SK-N-SH treated with all-trans-retinoic acid at 6 μM for 48 hours (cell line): ENCODE data around the gene TTR.

Source experiments
- ATAC-seq: fragments of 200-7000 bp; cut with Tn5 transposase; 3 replicates; pipeline ENCODE4 v1.9.1; 2020; ENCODE audit warnings: mild to moderate bottlenecking, moderate library complexity
- ARNTL ChIP-seq: fragments of 450-650 bp; formaldehyde crosslinking; IDR thresholded peaks from 2 replicates; pipeline ENCODE4 v1.5.0; 2020; ENCODE audit warnings: low read depth, mild to moderate bottlenecking, moderate library complexity, borderline replicate concordance
- BACH2 ChIP-seq: fragments of 250-450 bp; sonication (Bioruptor Pico); IDR thresholded peaks from 2 replicates; pipeline ENCODE4 v1.9.0; 2021; ENCODE audit warnings: mild to moderate bottlenecking, borderline replicate concordance
- CSDC2 ChIP-seq: fragments of 250-450 bp; sonication (Bioruptor Pico); IDR thresholded peaks from 2 replicates; pipeline ENCODE4 v1.5.0; 2020; ENCODE audit warnings: mild to moderate bottlenecking, moderate library complexity
- GLIS3 ChIP-seq: fragments of 250-450 bp; sonication (Bioruptor Pico); IDR thresholded peaks from 2 replicates; pipeline ENCODE4 v1.5.0; 2020; ENCODE audit warnings: mild to moderate bottlenecking, moderate library complexity
- ISL1 ChIP-seq: fragments of 250-450 bp; sonication (Bioruptor Pico); IDR thresholded peaks from 2 replicates; pipeline ENCODE4 v2.1.2; 2022; ENCODE audit warnings: mild to moderate bottlenecking, moderate library complexity
- OSR1 ChIP-seq: fragments of 250-450 bp; sonication (Bioruptor Pico); IDR thresholded peaks from 2 replicates; pipeline ENCODE4 v1.8.0; 2022; ENCODE audit warnings: moderate library complexity, mild to moderate bottlenecking, inconsistent platforms
- PPARA ChIP-seq: fragments of 250-450 bp; sonication (Bioruptor Pico); IDR thresholded peaks from 2 replicates; pipeline ENCODE4 v1.5.0; 2020; ENCODE audit warnings: mild to moderate bottlenecking, borderline replicate concordance
- RARB ChIP-seq: fragments of 250-450 bp; sonication (Bioruptor Pico); IDR thresholded peaks from 2 replicates; pipeline ENCODE4 v1.8.0; 2021; ENCODE audit warnings: mild to moderate bottlenecking, moderate library complexity
- SNAI2 ChIP-seq: fragments of 250-450 bp; sonication (Bioruptor Pico); IDR thresholded peaks from 2 replicates; pipeline ENCODE4 v1.5.0; 2020; ENCODE audit warnings: mild to moderate bottlenecking, moderate library complexity
- TCF4 ChIP-seq: fragments of 250-450 bp; sonication (Bioruptor Pico); IDR thresholded peaks from 2 replicates; pipeline ENCODE4 v1.8.0; 2021; ENCODE audit warnings: mild to moderate bottlenecking, moderate library complexity, borderline replicate concordance
- TOX ChIP-seq: fragments of 250-450 bp; sonication (Bioruptor Pico); IDR thresholded peaks from 2 replicates; pipeline ENCODE4 v1.8.0; 2021; ENCODE audit warnings: mild to moderate bottlenecking, moderate library complexity, borderline replicate concordance
- ZC3H10 ChIP-seq: fragments of 250-450 bp; sonication (Bioruptor Pico); IDR thresholded peaks from 2 replicates; pipeline ENCODE4 v1.5.1; 2021; ENCODE audit warnings: mild to moderate bottlenecking, moderate library complexity
- ZFP3 ChIP-seq: fragments of 250-450 bp; sonication (Bioruptor Pico); IDR thresholded peaks from 2 replicates; pipeline ENCODE4 v1.5.0; 2020; ENCODE audit warnings: mild to moderate bottlenecking, moderate library complexity
- ZFP30 ChIP-seq: fragments of 450-650 bp; formaldehyde crosslinking; IDR thresholded peaks from 2 replicates; pipeline ENCODE4 v1.5.0; 2022; ENCODE audit warnings: mild to moderate bottlenecking, moderate library complexity
- ZNF565 ChIP-seq: fragments of 450-650 bp; formaldehyde crosslinking; conservative IDR thresholded peaks from 2 replicates; pipeline ENCODE4 v1.5.0; 2020; ENCODE audit warnings: low read depth, mild to moderate bottlenecking, moderate library complexity
- ZNF70 ChIP-seq: fragments of 450-650 bp; formaldehyde crosslinking; IDR thresholded peaks from 2 replicates; pipeline ENCODE4 v1.5.0; 2020; ENCODE audit warnings: mild to moderate bottlenecking, moderate library complexity
- ZNF8 ChIP-seq: fragments of 450-650 bp; formaldehyde crosslinking; IDR thresholded peaks from 2 replicates; pipeline ENCODE4 v1.5.0; 2020; ENCODE audit warnings: mild to moderate bottlenecking, moderate library complexity
- TF ChIP-seq, protein P1 (sequence below): fragments of 250-450 bp; sonication (Bioruptor Pico); IDR thresholded peaks from 2 replicates; pipeline ENCODE4 v1.5.1; 2020; ENCODE audit warnings: low read depth, mild to moderate bottlenecking, moderate library complexity
- TF ChIP-seq, protein P2 (sequence below): fragments of 250-450 bp; sonication (Bioruptor Pico); IDR thresholded peaks from 2 replicates; pipeline ENCODE4 v1.5.0; 2020; ENCODE audit warnings: mild to moderate bottlenecking, moderate library complexity
- TF ChIP-seq, protein P3 (sequence below): fragments of 250-450 bp; sonication (Bioruptor Pico); IDR thresholded peaks from 2 replicates; pipeline ENCODE4 v1.8.0; 2020; ENCODE audit warnings: mild to moderate bottlenecking, moderate library complexity, borderline replicate concordance
- TF ChIP-seq, protein P4 (sequence below): fragments of 250-450 bp; sonication (Bioruptor Pico); IDR thresholded peaks from 2 replicates; pipeline ENCODE4 v1.5.1; 2021; ENCODE audit warnings: mild to moderate bottlenecking, moderate library complexity
- TF ChIP-seq, protein P5 (sequence below): fragments of 250-450 bp; sonication (Bioruptor Pico); IDR thresholded peaks from 2 replicates; pipeline ENCODE4 v1.8.0; 2021; ENCODE audit warnings: low read depth, mild to moderate bottlenecking, moderate library complexity, borderline replicate concordance

TTR gene

DNA sequence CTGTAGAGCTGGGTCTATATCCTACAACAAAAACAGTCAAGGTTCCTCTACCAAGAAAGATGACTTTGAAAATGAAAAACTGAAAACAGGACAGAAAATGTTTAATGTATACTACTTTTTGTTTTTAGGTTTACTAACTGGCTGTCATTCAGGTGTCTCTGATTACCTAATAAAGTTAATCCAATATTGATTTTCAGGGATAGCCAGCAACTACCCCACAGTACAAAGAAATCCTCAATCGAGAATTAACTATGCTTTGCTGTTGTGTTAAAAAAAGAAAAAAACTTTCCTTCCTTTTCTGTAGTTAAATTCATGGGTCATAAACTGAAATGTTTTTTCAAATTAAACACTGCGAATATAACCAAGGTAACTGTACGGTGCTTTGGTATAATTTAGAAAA, 45.8 kb downstream of the TTR start:
- ATAC-seq = no peak

DNA sequence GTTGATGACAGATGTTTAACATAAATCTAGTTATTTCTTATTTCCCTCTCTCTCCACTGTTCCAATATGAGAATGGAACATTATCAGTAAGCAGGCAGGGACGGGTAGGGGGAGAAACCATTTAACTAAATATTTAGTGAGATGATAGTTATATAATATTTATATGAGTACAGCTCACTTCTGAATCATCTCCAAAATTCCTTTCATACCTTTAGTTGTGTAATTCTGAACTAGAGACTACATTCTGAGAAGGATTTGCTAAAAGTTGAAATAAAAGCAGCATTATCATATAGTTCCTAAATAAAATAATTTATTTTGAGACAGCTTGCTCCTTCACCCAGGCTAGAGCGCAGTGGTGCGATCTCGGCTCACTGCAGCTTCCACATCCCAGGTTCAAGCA, 51.3 kb downstream of the TTR start:
- TF ChIP-seq, protein P1, sequence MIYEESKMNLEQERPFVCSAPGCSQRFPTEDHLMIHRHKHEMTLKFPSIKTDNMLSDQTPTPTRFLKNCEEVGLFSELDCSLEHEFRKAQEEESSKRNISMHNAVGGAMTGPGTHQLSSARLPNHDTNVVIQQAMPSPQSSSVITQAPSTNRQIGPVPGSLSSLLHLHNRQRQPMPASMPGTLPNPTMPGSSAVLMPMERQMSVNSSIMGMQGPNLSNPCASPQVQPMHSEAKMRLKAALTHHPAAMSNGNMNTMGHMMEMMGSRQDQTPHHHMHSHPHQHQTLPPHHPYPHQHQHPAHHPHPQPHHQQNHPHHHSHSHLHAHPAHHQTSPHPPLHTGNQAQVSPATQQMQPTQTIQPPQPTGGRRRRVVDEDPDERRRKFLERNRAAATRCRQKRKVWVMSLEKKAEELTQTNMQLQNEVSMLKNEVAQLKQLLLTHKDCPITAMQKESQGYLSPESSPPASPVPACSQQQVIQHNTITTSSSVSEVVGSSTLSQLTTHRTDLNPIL (CRISPR knock-in tag) = no peak
- TF ChIP-seq TOX (no peak), BACH2 (CRISPR knock-in tag) (no peak), TCF4 (no peak), GLIS3 (CRISPR knock-in tag) (no peak), ARNTL (CRISPR knock-in tag) (no peak)

More for the DNA sequence above, 45.8 kb downstream of the TTR start:
- no peak for TF ChIP-seq SNAI2 (CRISPR knock-in tag)
- TF ChIP-seq GLIS3 (CRISPR knock-in tag) = no peak
- no peak for TF ChIP-seq BACH2 (CRISPR knock-in tag)
- no peak for TF ChIP-seq ZFP3 (CRISPR knock-in tag)
- TF ChIP-seq, protein P2, sequence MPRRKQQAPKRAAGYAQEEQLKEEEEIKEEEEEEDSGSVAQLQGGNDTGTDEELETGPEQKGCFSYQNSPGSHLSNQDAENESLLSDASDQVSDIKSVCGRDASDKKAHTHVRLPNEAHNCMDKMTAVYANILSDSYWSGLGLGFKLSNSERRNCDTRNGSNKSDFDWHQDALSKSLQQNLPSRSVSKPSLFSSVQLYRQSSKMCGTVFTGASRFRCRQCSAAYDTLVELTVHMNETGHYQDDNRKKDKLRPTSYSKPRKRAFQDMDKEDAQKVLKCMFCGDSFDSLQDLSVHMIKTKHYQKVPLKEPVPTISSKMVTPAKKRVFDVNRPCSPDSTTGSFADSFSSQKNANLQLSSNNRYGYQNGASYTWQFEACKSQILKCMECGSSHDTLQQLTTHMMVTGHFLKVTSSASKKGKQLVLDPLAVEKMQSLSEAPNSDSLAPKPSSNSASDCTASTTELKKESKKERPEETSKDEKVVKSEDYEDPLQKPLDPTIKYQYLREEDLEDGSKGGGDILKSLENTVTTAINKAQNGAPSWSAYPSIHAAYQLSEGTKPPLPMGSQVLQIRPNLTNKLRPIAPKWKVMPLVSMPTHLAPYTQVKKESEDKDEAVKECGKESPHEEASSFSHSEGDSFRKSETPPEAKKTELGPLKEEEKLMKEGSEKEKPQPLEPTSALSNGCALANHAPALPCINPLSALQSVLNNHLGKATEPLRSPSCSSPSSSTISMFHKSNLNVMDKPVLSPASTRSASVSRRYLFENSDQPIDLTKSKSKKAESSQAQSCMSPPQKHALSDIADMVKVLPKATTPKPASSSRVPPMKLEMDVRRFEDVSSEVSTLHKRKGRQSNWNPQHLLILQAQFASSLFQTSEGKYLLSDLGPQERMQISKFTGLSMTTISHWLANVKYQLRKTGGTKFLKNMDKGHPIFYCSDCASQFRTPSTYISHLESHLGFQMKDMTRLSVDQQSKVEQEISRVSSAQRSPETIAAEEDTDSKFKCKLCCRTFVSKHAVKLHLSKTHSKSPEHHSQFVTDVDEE (CRISPR knock-in tag) = no peak
- no peak for TF ChIP-seq ZNF565
- TF ChIP-seq PPARA (CRISPR knock-in tag) = no peak
- no peak for TF ChIP-seq TCF4
- no peak for TF ChIP-seq TOX
- no peak for TF ChIP-seq ZNF8 (CRISPR knock-in tag)
- TF ChIP-seq, protein P3, sequence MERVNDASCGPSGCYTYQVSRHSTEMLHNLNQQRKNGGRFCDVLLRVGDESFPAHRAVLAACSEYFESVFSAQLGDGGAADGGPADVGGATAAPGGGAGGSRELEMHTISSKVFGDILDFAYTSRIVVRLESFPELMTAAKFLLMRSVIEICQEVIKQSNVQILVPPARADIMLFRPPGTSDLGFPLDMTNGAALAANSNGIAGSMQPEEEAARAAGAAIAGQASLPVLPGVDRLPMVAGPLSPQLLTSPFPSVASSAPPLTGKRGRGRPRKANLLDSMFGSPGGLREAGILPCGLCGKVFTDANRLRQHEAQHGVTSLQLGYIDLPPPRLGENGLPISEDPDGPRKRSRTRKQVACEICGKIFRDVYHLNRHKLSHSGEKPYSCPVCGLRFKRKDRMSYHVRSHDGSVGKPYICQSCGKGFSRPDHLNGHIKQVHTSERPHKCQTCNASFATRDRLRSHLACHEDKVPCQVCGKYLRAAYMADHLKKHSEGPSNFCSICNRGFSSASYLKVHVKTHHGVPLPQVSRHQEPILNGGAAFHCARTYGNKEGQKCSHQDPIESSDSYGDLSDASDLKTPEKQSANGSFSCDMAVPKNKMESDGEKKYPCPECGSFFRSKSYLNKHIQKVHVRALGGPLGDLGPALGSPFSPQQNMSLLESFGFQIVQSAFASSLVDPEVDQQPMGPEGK (CRISPR knock-in tag) = no peak

DNA sequence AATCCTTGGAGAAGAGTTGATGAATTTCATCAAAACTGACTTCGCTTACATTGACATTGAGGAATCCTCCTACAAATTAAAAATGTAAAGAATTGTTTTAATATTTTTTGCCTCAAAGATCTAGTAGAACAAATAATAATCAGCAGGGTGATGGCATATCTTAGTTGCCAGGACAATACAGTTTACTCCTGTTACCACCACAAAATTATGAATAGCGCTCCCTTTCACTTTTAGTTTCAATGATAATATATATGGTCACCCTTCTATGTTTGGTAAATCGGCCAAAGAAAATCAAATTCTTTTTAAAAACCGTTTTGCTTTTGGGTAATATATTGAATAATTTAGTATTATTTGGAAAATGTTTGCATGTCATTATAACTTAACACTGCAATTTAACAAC, 53.7 kb downstream of the TTR start:
- no peak for ATAC-seq
- no peak for TF ChIP-seq ZFP3 (CRISPR knock-in tag)
- TF ChIP-seq, protein P4, sequence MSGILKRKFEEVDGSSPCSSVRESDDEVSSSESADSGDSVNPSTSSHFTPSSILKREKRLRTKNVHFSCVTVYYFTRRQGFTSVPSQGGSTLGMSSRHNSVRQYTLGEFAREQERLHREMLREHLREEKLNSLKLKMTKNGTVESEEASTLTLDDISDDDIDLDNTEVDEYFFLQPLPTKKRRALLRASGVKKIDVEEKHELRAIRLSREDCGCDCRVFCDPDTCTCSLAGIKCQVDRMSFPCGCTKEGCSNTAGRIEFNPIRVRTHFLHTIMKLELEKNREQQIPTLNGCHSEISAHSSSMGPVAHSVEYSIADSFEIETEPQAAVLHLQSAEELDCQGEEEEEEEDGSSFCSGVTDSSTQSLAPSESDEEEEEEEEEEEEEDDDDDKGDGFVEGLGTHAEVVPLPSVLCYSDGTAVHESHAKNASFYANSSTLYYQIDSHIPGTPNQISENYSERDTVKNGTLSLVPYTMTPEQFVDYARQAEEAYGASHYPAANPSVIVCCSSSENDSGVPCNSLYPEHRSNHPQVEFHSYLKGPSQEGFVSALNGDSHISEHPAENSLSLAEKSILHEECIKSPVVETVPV = no peak
- TF ChIP-seq ZC3H10 (CRISPR knock-in tag) = no peak
- TF ChIP-seq, protein P1 (CRISPR knock-in tag) = no peak
- TF ChIP-seq, protein P5, sequence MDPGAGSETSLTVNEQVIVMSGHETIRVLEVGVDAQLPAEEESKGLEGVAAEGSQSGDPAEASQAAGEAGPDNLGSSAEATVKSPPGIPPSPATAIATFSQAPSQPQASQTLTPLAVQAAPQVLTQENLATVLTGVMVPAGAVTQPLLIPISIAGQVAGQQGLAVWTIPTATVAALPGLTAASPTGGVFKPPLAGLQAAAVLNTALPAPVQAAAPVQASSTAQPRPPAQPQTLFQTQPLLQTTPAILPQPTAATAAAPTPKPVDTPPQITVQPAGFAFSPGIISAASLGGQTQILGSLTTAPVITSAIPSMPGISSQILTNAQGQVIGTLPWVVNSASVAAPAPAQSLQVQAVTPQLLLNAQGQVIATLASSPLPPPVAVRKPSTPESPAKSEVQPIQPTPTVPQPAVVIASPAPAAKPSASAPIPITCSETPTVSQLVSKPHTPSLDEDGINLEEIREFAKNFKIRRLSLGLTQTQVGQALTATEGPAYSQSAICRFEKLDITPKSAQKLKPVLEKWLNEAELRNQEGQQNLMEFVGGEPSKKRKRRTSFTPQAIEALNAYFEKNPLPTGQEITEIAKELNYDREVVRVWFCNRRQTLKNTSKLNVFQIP (CRISPR knock-in tag) = no peak
- no peak for TF ChIP-seq OSR1 (CRISPR knock-in tag)
- TF ChIP-seq, protein P2 (CRISPR knock-in tag) = no peak
- no peak for TF ChIP-seq SNAI2 (CRISPR knock-in tag)
- TF ChIP-seq RARB (CRISPR knock-in tag) = no peak
- no peak for TF ChIP-seq TOX
- no peak for TF ChIP-seq ZNF8 (CRISPR knock-in tag)
- TF ChIP-seq ZNF70 (CRISPR knock-in tag) = no peak
- no peak for TF ChIP-seq PPARA (CRISPR knock-in tag)
- TF ChIP-seq, protein P3 (CRISPR knock-in tag) = no peak
- no peak for TF ChIP-seq CSDC2 (CRISPR knock-in tag)
- TF ChIP-seq GLIS3 (CRISPR knock-in tag) = no peak
- no peak for TF ChIP-seq BACH2 (CRISPR knock-in tag)
- no peak for TF ChIP-seq ZFP30
- no peak for TF ChIP-seq ISL1 (CRISPR knock-in tag)

More for the DNA sequence above, 51.3 kb downstream of the TTR start:
- ATAC-seq = no peak
